Upper lobe of right lung (tissue), 1 donor: ENCODE data around the gene TUSC2. TPM values are rescaled to one million over a fixed set of nuclear protein-coding genes. Genes with fewer than 3 reads are reported as not detected.
"Not testable (repeated sequence)": the region's sequence is repeated elsewhere in the genome, so short reads cannot be mapped to it uniquely, and the experiment has no call there.

ENCODE experiments used
- ATAC-seq: fragments of 200-7000 bp; cut with Tn5 transposase; one replicate; pipeline ENCODE4 v1.9.1; 2020; ENCODE audit warnings: mild to moderate bottlenecking, moderate library complexity
- DNase-seq: peaks from one replicate; pipeline ENCODE4 v3.0.0-alpha.2; 2020
- H3K27ac ChIP-seq: fragments of 200-600 bp; one replicate; pipeline ENCODE4 v1.8.0; 2022
- H3K27me3 ChIP-seq: fragments of 200-600 bp; one replicate; pipeline ENCODE4 v1.8.0; 2022; ENCODE audit warnings: mild to moderate bottlenecking
- H3K36me3 ChIP-seq: fragments of 200-600 bp; one replicate; pipeline ENCODE4 v1.8.0; 2022
- H3K4me1 ChIP-seq: fragments of 200-600 bp; one replicate; pipeline ENCODE4 v1.8.0; 2022
- H3K4me3 ChIP-seq: fragments of 200-600 bp; one replicate; pipeline ENCODE4 v1.8.0; 2022; ENCODE audit warnings: mild to moderate bottlenecking
- H3K9me3 ChIP-seq: fragments of 200-600 bp; one replicate; pipeline ENCODE4 v1.8.0; 2022
- intact Hi-C: fragments of 100-400 bp; cut with DNase I; formaldehyde crosslinking; loops from one replicate; pipeline ENCODE4 v1.11.0; 2022
- total RNA-seq: library from RNA; stranded (reverse); fragmentation: NEBNext Ultra II Directional; extraction: Animal tissue kit (Norgen Biotek cat#: 25700); gene quantifications from one replicate; pipeline ENCODE4 v1.2.1, GENCODE V29; 2021
- TF ChIP-seq, protein P1 (sequence below): fragments of 200-600 bp; IDR thresholded peaks from one replicate; pipeline ENCODE4 v1.8.0; 2022; ENCODE audit warnings: antibody characterized with exemption
- donor health status: DM: no; HTN: yes; CAD: no; lungs with severe emphysema.

The TUSC2 gene
- total RNA-seq, 1 donor from 2014 or later: 29.2 TPM

DNA sequence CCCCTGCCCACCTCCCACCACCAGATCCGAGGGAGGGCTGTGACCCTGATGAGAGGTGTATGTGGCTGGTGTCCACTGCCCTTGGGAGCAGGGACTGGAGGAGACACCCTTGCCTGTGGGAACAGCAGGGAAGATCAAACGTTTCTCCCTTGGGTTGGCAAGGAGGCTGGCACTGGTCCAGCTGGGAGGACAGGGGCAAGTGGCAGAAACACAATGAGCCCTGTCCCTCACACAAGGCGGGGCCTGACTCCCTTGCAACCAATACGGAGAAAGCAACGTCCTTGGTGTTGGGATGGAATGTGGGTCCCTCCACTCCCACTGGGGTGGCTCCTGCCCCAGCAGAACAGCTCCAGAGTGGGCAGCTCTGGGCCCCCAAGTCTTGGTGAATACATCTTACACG, 10.7 kb downstream of the TUSC2 start:
- ATAC-seq (no peak), DNase-seq (peak; percentile 73)
- Histone ChIP-seq H3K27me3 (no peaks in the 10 kb centered on the region), H3K27ac (peak overlapping the region; percentile 79), H3K4me3 (peak overlapping the region; percentile 66), H3K4me1 (peaks cover 54% of the 10 kb centered on the region), H3K36me3 (peaks cover 33% of the 10 kb centered on the region), H3K9me3 (no peaks in the 10 kb centered on the region)
- TF ChIP-seq, protein P1, sequence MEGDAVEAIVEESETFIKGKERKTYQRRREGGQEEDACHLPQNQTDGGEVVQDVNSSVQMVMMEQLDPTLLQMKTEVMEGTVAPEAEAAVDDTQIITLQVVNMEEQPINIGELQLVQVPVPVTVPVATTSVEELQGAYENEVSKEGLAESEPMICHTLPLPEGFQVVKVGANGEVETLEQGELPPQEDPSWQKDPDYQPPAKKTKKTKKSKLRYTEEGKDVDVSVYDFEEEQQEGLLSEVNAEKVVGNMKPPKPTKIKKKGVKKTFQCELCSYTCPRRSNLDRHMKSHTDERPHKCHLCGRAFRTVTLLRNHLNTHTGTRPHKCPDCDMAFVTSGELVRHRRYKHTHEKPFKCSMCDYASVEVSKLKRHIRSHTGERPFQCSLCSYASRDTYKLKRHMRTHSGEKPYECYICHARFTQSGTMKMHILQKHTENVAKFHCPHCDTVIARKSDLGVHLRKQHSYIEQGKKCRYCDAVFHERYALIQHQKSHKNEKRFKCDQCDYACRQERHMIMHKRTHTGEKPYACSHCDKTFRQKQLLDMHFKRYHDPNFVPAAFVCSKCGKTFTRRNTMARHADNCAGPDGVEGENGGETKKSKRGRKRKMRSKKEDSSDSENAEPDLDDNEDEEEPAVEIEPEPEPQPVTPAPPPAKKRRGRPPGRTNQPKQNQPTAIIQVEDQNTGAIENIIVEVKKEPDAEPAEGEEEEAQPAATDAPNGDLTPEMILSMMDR: no peak
- intact Hi-C loops: no loop called here

DNA sequence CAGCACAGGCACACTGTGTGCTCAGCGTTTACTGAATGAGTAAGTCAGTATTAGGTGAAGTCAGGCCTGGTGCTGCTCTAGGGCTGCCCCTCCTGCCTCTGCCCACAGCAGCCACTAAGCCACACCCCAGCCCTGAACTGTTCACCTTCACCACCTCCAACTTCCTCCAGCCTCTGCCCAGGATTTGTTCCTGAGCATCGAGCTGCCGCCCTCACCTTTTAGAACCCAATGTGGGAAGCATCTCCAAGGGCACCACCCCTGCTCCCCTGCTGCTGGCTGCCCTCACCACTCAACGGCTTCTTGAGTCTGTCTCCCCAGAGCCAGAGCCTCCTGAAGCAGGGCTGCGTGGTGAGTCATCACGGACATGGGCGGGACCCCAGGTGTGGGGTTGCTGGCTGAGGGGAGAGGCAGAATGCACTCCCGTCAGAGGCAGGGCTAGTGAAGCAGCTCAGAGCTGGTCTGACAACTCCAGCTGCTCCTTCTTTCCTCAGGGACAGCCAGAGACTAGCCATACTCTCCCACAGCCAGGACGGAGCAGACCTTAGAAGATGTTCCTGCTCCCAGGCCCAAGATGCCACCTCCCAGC, 11.3 kb downstream of the TUSC2 start:
- H3K4me1 ChIP-seq: peaks cover 49% of the 10 kb centered on the region
- H3K4me3 ChIP-seq: peak overlapping the region; percentile 66
- intact Hi-C loops: no loop called here
- DNase-seq: peak; percentile 95
- peak overlapping the region; percentile 79 for H3K27ac ChIP-seq
- peak; percentile 77 for ATAC-seq
- TF ChIP-seq, protein P1: no peak
- H3K27me3 ChIP-seq: no peaks in the 10 kb centered on the region
- H3K9me3 ChIP-seq: no peaks in the 10 kb centered on the region
- peaks cover 33% of the 10 kb centered on the region for H3K36me3 ChIP-seq

DNA sequence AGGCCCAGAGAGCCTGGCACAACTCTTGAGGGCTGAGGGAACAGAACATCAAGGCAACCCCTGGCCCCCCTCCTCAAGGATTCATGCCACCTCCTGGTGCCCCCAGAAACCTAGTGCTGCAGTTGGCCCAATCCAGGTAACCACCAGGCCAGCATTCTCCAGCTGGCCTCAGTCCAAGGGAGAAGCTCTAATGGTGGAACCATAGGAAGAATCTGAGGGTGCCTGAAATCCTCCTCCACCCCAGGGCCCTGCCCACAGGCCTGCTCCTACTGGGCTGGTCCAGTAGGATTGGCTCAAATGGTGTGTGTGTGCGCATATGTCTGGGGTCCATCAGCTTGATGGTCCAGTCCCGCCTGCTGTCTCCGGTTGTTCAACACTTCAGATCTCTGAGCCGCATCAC, 13.2 kb downstream of the TUSC2 start:
- Histone ChIP-seq H3K27me3 (no peaks in the 10 kb centered on the region), H3K9me3 (no peaks in the 10 kb centered on the region), H3K36me3 (peaks cover 33% of the 10 kb centered on the region), H3K27ac (peak overlapping the region; percentile 65), H3K4me1 (peaks cover 41% of the 10 kb centered on the region), H3K4me3 (no peak overlapping the region)
- ATAC-seq: no peak
- no peak for DNase-seq
- intact Hi-C loops: no loop called here
- TF ChIP-seq, protein P1: no peak

DNA sequence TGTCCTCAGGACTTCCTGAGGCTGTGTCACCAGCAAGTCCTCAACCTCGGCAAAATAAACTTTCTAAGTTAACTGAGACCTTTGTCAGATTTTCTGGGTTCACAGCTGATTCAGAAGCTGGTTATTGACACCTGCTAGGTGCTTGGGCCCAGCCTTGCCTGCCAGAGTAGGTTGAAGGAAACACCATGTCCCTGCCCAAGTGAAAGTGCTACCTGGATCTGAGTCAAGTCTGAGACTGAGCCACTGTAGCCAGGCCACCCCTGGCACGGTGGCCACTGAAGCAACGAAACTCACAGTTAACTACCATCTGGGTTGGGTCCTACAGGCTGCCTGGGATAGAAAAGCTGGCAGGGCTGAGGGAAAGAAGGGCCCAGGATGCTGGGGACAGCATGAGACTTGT, 13.7 kb downstream of the TUSC2 start:
- Histone ChIP-seq H3K27me3 (no peaks in the 10 kb centered on the region), H3K4me1 (peaks cover 36% of the 10 kb centered on the region), H3K36me3 (peaks cover 29% of the 10 kb centered on the region), H3K9me3 (no peaks in the 10 kb centered on the region), H3K27ac (peak overlapping the region; percentile 65), H3K4me3 (no peak overlapping the region)
- TF ChIP-seq, protein P1: no peak
- peak; percentile 71 for DNase-seq
- peak; percentile 19 for ATAC-seq
- intact Hi-C loops: no loop called here

DNA sequence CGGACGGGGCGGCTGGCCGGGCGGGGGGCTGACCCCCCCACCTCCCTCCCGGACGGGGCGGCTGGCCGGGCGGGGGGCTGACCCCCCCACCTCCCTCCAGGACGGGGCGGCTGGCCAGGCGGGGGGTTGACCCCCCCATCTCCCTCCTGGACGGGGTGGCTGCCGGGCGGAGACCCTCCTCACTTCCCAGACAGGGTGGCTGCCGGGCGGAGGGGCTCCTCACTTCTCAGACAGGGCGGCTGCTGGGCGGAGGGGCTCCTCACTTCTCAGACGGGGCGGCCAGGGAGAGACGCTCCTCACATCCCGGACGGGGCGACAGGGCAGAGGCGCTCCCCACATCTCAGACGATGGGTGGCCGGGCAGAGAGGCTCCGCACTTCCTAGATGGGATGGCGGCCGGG, 16.0 kb downstream of the TUSC2 start:
- H3K9me3 ChIP-seq, H3K27me3 ChIP-seq, ATAC-seq, DNase-seq, intact Hi-C loops, H3K27ac ChIP-seq: not testable (repeated sequence)
- Histone ChIP-seq H3K4me3 (peak overlapping the region; percentile 19), H3K36me3 (peaks cover 10% of the 10 kb centered on the region), H3K4me1 (peaks cover 15% of the 10 kb centered on the region)

DNA sequence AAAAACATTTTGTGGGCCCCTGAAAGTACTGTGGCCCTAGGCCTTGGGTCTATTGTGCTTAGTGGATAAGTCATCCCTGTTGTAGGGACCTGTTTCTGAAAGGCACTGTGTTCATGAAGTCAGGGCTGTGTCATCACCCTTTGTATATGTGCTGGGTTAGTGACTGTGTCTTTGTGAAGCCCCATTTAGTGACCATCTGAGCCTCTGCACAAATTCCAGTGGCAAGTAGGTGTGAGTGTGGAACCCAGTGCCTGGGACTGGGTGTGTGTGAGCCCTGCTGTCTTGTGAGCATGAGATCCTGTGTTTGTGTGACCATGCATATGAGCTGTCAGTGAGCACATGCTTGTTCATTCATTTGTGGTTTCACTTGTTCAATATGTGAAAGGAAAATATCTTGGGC, 23.4 kb downstream of the TUSC2 start:
- ATAC-seq: no peak
- peaks cover 23% of the 10 kb centered on the region for H3K4me1 ChIP-seq
- H3K27ac ChIP-seq: no peak overlapping the region
- intact Hi-C loops: no loop called here
- H3K4me3 ChIP-seq: no peak overlapping the region
- TF ChIP-seq, protein P1: no peak
- H3K27me3 ChIP-seq: no peaks in the 10 kb centered on the region
- H3K36me3 ChIP-seq: no peaks in the 10 kb centered on the region
- DNase-seq: no peak
- no peaks in the 10 kb centered on the region for H3K9me3 ChIP-seq
